B cell (primary cell): ENCODE results near the gene HPDL. TPM values are rescaled to one million over a fixed set of nuclear protein-coding genes. Genes with fewer than 3 reads are reported as not detected.

Source experiments
- ATAC-seq: fragments of 200-7000 bp; cut with Tn5 transposase; one replicate; pipeline ENCODE4 v1.10.0; 2021; ENCODE audit warnings: low read depth, mild to moderate bottlenecking, moderate number of reproducible peaks, moderate library complexity
- CTCF ChIA-PET: fragments of 350-600 bp; sonication (Branson Sonifier 250); formaldehyde crosslinking; loops from one replicate; lab custom pipeline; 2021; ENCODE audit warnings: antibody characterized with exemption, inconsistent platforms; lab: Charles Lee
- POLR2A ChIA-PET: fragments of 350-600 bp; sonication (Branson Sonifier 250); formaldehyde crosslinking; loops from one replicate; lab custom pipeline; 2021; ENCODE audit warnings: antibody characterized with exemption; lab: Charles Lee
- DNase-seq: peaks from one replicate; pipeline ENCODE4 v3.0.0; 2013
- H2AFZ ChIP-seq: 2 replicates; pipeline ENCODE4 v1.6.1; 2012; ENCODE audit warnings: mild to moderate bottlenecking, low read depth, low read length; ENCODE audit not compliant: insufficient read depth, poor library complexity, severe bottlenecking
- H3K27ac ChIP-seq, 2 donors: 1 replicate in 1 of 2; 2 replicates in 1 of 2; pipeline ENCODE4 v1.5.1; 2012 to 2013; ENCODE audit warnings: low read length in 2 of 2, mild to moderate bottlenecking in 2 of 2, moderate library complexity in 1 of 2
- H3K27me3 ChIP-seq, 4 experiments: fragments of 200-600 bp in 1 of 4; sonication (generic) in 1 of 4; replicated peaks in 1 of 4; 1 replicate in 2 of 4; 2 replicates in 2 of 4; pipeline versions ENCODE4 v1.6.1 to v1.7.0; 2013 to 2016; ENCODE audit warnings: low read length in 3 of 4, mild to moderate bottlenecking in 2 of 4, mixed read lengths in 1 of 4, moderate library complexity in 1 of 4; ENCODE audit not compliant: insufficient read depth in 4 of 4, control insufficient read depth in 3 of 4; ENCODE audit errors: control extremely low read depth in 1 of 4
- H3K36me3 ChIP-seq, 2 experiments: replicated peaks in 1 of 2; 1 replicate in 1 of 2; 2 replicates in 1 of 2; pipeline versions ENCODE4 v1.6.1 to v1.7.1; 2013; ENCODE audit warnings: low read length in 1 of 2; ENCODE audit not compliant: insufficient read depth in 2 of 2, control insufficient read depth in 1 of 2; ENCODE audit errors: control extremely low read depth in 1 of 2, extremely low read depth in 1 of 2
- H3K4me1 ChIP-seq, 2 donors: fragments of 200-600 bp in 1 of 2; sonication (generic) in 1 of 2; 1 replicate in 1 of 2; 2 replicates in 1 of 2; pipeline versions ENCODE4 v1.5.1 to v1.6.1; 2013 to 2017; ENCODE audit warnings: low read length in 2 of 2; ENCODE audit not compliant: control insufficient read depth in 2 of 2, insufficient read depth in 2 of 2
- H3K4me2 ChIP-seq: replicated peaks from 2 replicates; pipeline ENCODE3; 2012; ENCODE audit warnings: mild to moderate bottlenecking, low read depth, low read length; ENCODE audit not compliant: poor library complexity, severe bottlenecking
- H3K4me3 ChIP-seq, 5 experiments: fragments of 200-600 bp in 1 of 5; sonication (generic) in 1 of 5; 1 replicate in 3 of 5; 2 replicates in 2 of 5; pipeline versions ENCODE4 v1.5.1 to v1.7.0; 2011 to 2016; ENCODE audit warnings: low read length in 4 of 5, mild to moderate bottlenecking in 4 of 5, low read depth in 2 of 5, control low read depth in 1 of 5, moderate library complexity in 1 of 5; ENCODE audit not compliant: insufficient read depth in 1 of 5; ENCODE audit errors: control extremely low read depth in 1 of 5, extremely low read depth in 1 of 5
- H3K79me2 ChIP-seq: fragments of 200-600 bp; sonication (generic); one replicate; pipeline ENCODE4 v1.6.0; 2016; ENCODE audit warnings: low read length; ENCODE audit not compliant: control insufficient read depth, insufficient read depth
- H3K9ac ChIP-seq: fragments of 200-600 bp; sonication (generic); 2 replicates; pipeline ENCODE4 v1.6.1; 2017; ENCODE audit warnings: mild to moderate bottlenecking, low read length, moderate library complexity
- H3K9me3 ChIP-seq, 3 donors: one replicate each; pipeline versions ENCODE4 v1.6.1 to v1.7.1; 2013; ENCODE audit warnings: low read length in 2 of 3; ENCODE audit not compliant: control insufficient read depth in 2 of 3, insufficient read depth in 1 of 3; ENCODE audit errors: control extremely low read depth in 1 of 3
- H4K20me1 ChIP-seq: 2 replicates; pipeline ENCODE4 v1.6.0; 2012; ENCODE audit warnings: mild to moderate bottlenecking, low read length; ENCODE audit not compliant: insufficient read depth, control insufficient read depth, poor library complexity, severe bottlenecking
- H3K27ac Mint-ChIP-seq: one replicate; pipeline ENCODE4 v1.8.0; 2021; ENCODE audit warnings: mixed read lengths
- H3K27me3 Mint-ChIP-seq: one replicate; pipeline ENCODE4 v1.8.0; 2021; ENCODE audit warnings: mixed read lengths
- H3K4me1 Mint-ChIP-seq: one replicate; pipeline ENCODE4 v1.8.0; 2021; ENCODE audit warnings: mixed read lengths
- H3K4me3 Mint-ChIP-seq: one replicate; pipeline ENCODE4 v1.8.0; 2021; ENCODE audit warnings: mixed read lengths
- H3K9me3 Mint-ChIP-seq: one replicate; pipeline ENCODE4 v1.8.0; 2022; ENCODE audit warnings: mixed read lengths; ENCODE audit not compliant: insufficient read depth
- EZH2 ChIP-seq: IDR thresholded peaks from 2 replicates; pipeline ENCODE4 v1.6.1; 2012; ENCODE audit warnings: borderline replicate concordance, low read depth, mild to moderate bottlenecking, moderate library complexity, low read length; ENCODE audit not compliant: insufficient read depth, poor library complexity, severe bottlenecking
- WGBS: methylation state at CpG from one replicate; pipeline ENCODE4 v1.1.5; 2013; ENCODE audit warnings: missing lambda C conversion rate; ENCODE audit not compliant: insufficient coverage; 5-methylcytosine and 5-hydroxymethylcytosine counted together
- intact Hi-C: fragments of 100-400 bp; cut with micrococcal nuclease; formaldehyde crosslinking; loops from one replicate; pipeline ENCODE4 v1.10.0; 2022
- polyA plus RNA-seq: library from polyadenylated mRNA; depleted of rRNA; stranded (reverse); fragments of >200 nt; gene quantifications from 2 replicates; pipeline ENCODE4 v1.2.3, GENCODE V29; 2012
- total RNA-seq, 2 donors: library from RNA; stranded (reverse); fragments of 120-200 nt in 1 of 2; gene quantifications; 1 replicate in 1 of 2; 2 replicates in 1 of 2; pipeline versions ENCODE4 v1.2.3 to v1.2.4, GENCODE V29; 2013 to 2022
- TF ChIP-seq, protein P1 (sequence below): fragments of 200-600 bp; IDR thresholded peaks from one replicate; pipeline ENCODE4 v1.8.0; 2022; ENCODE audit warnings: antibody characterized with exemption, mild to moderate bottlenecking

HPDL gene
- total and polyA plus RNA-seq, 2 donors (not counting 1 experiment from before 2014, with no cell fraction given), result 0.67 to 0.79 TPM

DNA sequence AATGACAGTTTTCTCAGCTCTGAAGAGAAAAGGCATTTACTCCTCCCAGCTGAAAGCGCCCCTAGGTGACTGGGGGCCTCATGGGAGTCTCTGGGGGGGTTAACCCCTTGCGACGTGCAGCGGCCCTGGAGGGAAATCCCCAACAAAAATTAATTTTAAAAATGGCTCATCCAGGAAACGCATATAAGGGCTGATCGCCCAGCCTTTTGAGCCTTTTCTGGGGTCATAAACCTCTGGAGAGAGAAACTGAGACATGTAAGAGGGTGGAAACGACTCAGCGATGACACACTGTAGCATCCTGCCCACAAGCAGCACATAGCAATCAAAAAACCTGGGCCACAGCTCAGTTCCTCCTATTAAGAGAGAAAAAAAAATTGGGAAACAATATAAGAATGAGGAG is 20.4 kb upstream of the HPDL start:
- H3K9me3 ChIP-seq, result no peaks in the 10 kb centered on the region
- DNase-seq (peak; percentile 39), ATAC-seq (no peak)
- TF ChIP-seq, protein P1, sequence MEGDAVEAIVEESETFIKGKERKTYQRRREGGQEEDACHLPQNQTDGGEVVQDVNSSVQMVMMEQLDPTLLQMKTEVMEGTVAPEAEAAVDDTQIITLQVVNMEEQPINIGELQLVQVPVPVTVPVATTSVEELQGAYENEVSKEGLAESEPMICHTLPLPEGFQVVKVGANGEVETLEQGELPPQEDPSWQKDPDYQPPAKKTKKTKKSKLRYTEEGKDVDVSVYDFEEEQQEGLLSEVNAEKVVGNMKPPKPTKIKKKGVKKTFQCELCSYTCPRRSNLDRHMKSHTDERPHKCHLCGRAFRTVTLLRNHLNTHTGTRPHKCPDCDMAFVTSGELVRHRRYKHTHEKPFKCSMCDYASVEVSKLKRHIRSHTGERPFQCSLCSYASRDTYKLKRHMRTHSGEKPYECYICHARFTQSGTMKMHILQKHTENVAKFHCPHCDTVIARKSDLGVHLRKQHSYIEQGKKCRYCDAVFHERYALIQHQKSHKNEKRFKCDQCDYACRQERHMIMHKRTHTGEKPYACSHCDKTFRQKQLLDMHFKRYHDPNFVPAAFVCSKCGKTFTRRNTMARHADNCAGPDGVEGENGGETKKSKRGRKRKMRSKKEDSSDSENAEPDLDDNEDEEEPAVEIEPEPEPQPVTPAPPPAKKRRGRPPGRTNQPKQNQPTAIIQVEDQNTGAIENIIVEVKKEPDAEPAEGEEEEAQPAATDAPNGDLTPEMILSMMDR, result no peak
- TF ChIP-seq EZH2, result no peak
- H3K27me3 ChIP-seq, result no peaks in the 10 kb centered on the region
- no peaks in the 10 kb centered on the region for H3K79me2 ChIP-seq
- ChIA-PET POLR2A (interaction anchor here (0.6 to 4.9 kb wide), 4 partner anchors 21 to 294 kb away, joined by 3 to 76 read pairs (median 6); partner anchors contain the start of genes HPDL, MUTYH, TOE1 and UROD), CTCF (interaction anchor here (0.7 to 5.0 kb wide), 5 partner anchors 19 to 294 kb away, joined by 3 to 32 read pairs (median 22); partner anchors contain the start of genes HECTD3, MUTYH, TESK2 and TOE1)
- peak overlapping the region in 1 of 5 experiments; percentile 8 for H3K4me3 ChIP-seq
- Mint-ChIP-seq H3K27ac (peak overlapping the region; percentile 62), H3K4me1 (peaks cover 34% of the 10 kb centered on the region), H3K4me3 (peak overlapping the region; percentile 21), H3K27me3 (no peaks in the 10 kb centered on the region), H3K9me3 (no peaks in the 10 kb centered on the region)
- peaks cover 19 to 27% of the 10 kb centered on the region in 2 donors for H3K4me1 ChIP-seq
- H4K20me1 ChIP-seq, result no peaks in the 10 kb centered on the region
- H3K9ac ChIP-seq, result no peak overlapping the region
- H2AFZ ChIP-seq, result peak overlapping the region; percentile 65
- H3K4me2 ChIP-seq, result peak overlapping the region; percentile 52
- intact Hi-C loops, result no loop called here
- H3K36me3 ChIP-seq, result no peaks in the 10 kb centered on the region
- peak overlapping the region; percentile 20 to 97 for H3K27ac ChIP-seq
- 0% methylated on average over 3 of the region's 8 CpGs for WGBS

DNA sequence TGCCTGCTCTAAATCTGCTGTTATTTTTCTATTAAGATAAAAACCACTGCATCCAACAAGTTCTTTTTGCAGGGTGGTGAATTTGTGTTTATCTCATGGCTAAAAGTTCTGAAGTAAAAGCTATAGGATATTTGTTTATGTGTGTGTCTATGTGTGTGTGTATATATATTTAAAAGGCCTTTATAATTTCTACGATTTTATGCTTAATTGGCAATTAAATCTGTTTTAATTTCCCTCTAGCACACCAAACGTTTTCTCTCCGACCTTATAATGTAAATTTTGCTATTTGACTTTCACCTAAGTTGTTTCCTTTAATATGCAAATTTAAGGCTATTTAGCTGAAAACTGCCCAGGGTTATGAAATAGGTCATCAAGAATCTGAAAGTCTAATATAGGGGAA is 19.8 kb upstream of the HPDL start:
- H3K4me1 Mint-ChIP-seq, result peaks cover 34% of the 10 kb centered on the region
- no peaks in the 10 kb centered on the region for H3K9me3 Mint-ChIP-seq
- peaks cover 19 to 27% of the 10 kb centered on the region in 2 donors for H3K4me1 ChIP-seq
- H3K27me3 ChIP-seq, result no peaks in the 10 kb centered on the region
- intact Hi-C loops, result no loop called here
- no CpG with 5 or more reads among the region's 3 CpGs for WGBS
- no peaks in the 10 kb centered on the region for H3K9me3 ChIP-seq
- H3K9ac ChIP-seq, result no peak overlapping the region
- H3K27ac Mint-ChIP-seq, result peak overlapping the region; percentile 62
- ATAC-seq, result no peak
- POLR2A ChIA-PET, result interaction anchor here (0.6 kb wide), 1 partner anchor 33 kb away, joined by 4 read pairs; the partner anchor contains the start of genes MUTYH and TOE1
- H3K36me3 ChIP-seq, result no peaks in the 10 kb centered on the region
- no peak for DNase-seq
- no peaks in the 10 kb centered on the region for H4K20me1 ChIP-seq
- TF ChIP-seq, protein P1, result no peak
- TF ChIP-seq EZH2, result no peak
- CTCF ChIA-PET, result interaction anchor here (1.8 to 5.0 kb wide), 4 partner anchors 18 to 294 kb away, joined by 5 to 32 read pairs (median 26); partner anchors contain the start of genes HECTD3, MUTYH, TESK2 and TOE1
- H3K79me2 ChIP-seq, result no peaks in the 10 kb centered on the region
- H3K4me3 Mint-ChIP-seq, result no peak overlapping the region
- H3K4me2 ChIP-seq, result peak overlapping the region; percentile 52
- H3K27me3 Mint-ChIP-seq, result no peaks in the 10 kb centered on the region
- H3K4me3 ChIP-seq, result no peak overlapping the region
- no peak overlapping the region for H3K27ac ChIP-seq
- H2AFZ ChIP-seq, result peak overlapping the region; percentile 65
